SKM-1 (cell line): ENCODE measurements around the gene PRR23E.

Source experiments
- DNase-seq: peaks from one replicate; lab custom pipeline; 2025; ENCODE audit not compliant: unreplicated experiment; lab: John Stamatoyannopoulos, UW

PRR23E gene

GRCh38 chr3:127183931-127184869, 8.7 kb upstream of the PRR23E start:
- DNase-seq = no peak

GRCh38 chr3:127184870-127185216, 8.1 kb upstream of the PRR23E start:
- no peak for DNase-seq

- DNase-seq = no peak
Observed at GRCh38 chr3:127185268-127185667, 7.7 kb upstream of the PRR23E start.

GRCh38 chr3:127185962-127186674, 6.8 kb upstream of the PRR23E start:
- DNase-seq = no peak

- no peak for DNase-seq
Observed at GRCh38 chr3:127187316-127187715, 5.6 kb upstream of the PRR23E start.

- DNase-seq = no peak
Observed at GRCh38 chr3:127193341-127193740, 410 bp downstream of the PRR23E start.

GRCh38 chr3:127193775-127194174, 844 bp downstream of the PRR23E start:
- no peak for DNase-seq

GRCh38 chr3:127194601-127195187, 1.8 kb downstream of the PRR23E start:
- no peak for DNase-seq

- no peak for DNase-seq
Observed at GRCh38 chr3:127195417-127195816, 2.5 kb downstream of the PRR23E start.

GRCh38 chr3:127196002-127196401, 3.1 kb downstream of the PRR23E start:
- DNase-seq = no peak

- no peak for DNase-seq
Observed at GRCh38 chr3:127196466-127197299, 3.8 kb downstream of the PRR23E start.

GRCh38 chr3:127197300-127198189, 4.6 kb downstream of the PRR23E start:
- DNase-seq = no peak

GRCh38 chr3:127200086-127200691, 7.3 kb downstream of the PRR23E start:
- DNase-seq = no peak

GRCh38 chr3:127203024-127203423, 10.1 kb downstream of the PRR23E start:
- no peak for DNase-seq

- DNase-seq = no peak
Observed at GRCh38 chr3:127204841-127205582, 12.1 kb downstream of the PRR23E start.

- no peak for DNase-seq
Observed at GRCh38 chr3:127206154-127206553, 13.2 kb downstream of the PRR23E start.

- no peak for DNase-seq
Observed at GRCh38 chr3:127206611-127207516, 13.9 kb downstream of the PRR23E start.
